ENCODE measurements around the gene RARS2. TPM values are rescaled to one million over a fixed set of nuclear protein-coding genes. Genes with fewer than 3 reads are reported as not detected.
A peak's percentile ranks its signal among the peaks of the same experiment; 100 is the strongest.

The RARS2 gene
- polyA plus RNA-seq, 1 donor = 73.9 TPM

GRCh38 chr6:87583822-87584221 lies 6.0 kb downstream of the RARS2 start:
- peak; percentile 34 to 57 for DNase-seq
- H3K4me1 ChIP-seq (ENCODE audit: control insufficient read depth, insufficient read depth, low read length) = peaks cover 23% of the 10 kb centered on the region
- WGBS (ENCODE audit: insufficient coverage, low lambda C conversion rate) = no CpG with 5 or more reads among the region's 4 CpGs
- H3K4me3 ChIP-seq (ENCODE audit: low read length) = no peak overlapping the region
- H3K36me3 ChIP-seq (ENCODE audit: control insufficient read depth, insufficient read depth, low read length) = peaks cover 22% of the 10 kb centered on the region
- no peaks in the 10 kb centered on the region for H3K27me3 ChIP-seq (ENCODE audit: control insufficient read depth, insufficient read depth, low read length)
- H3K9me3 ChIP-seq (ENCODE audit: control insufficient read depth, low read depth, low read length) = no peaks in the 10 kb centered on the region
- peak overlapping the region; percentile 58 for H3K27ac ChIP-seq (ENCODE audit: low read length)

- H3K4me3 ChIP-seq (ENCODE audit: low read length) = no peak overlapping the region
- H3K27me3 ChIP-seq (ENCODE audit: control insufficient read depth, insufficient read depth, low read length) = no peaks in the 10 kb centered on the region
- no CpG with 5 or more reads among the region's 2 CpGs for WGBS (ENCODE audit: insufficient coverage, low lambda C conversion rate)
- H3K9me3 ChIP-seq (ENCODE audit: control insufficient read depth, low read depth, low read length) = no peaks in the 10 kb centered on the region
- H3K36me3 ChIP-seq (ENCODE audit: control insufficient read depth, insufficient read depth, low read length) = peaks cover 4% of the 10 kb centered on the region
- no peak overlapping the region for H3K27ac ChIP-seq (ENCODE audit: low read length)
- peak in 1 of 2 donors; percentile 26 for DNase-seq
- peaks cover 30% of the 10 kb centered on the region for H3K4me1 ChIP-seq (ENCODE audit: control insufficient read depth, insufficient read depth, low read length)
Observed at GRCh38 chr6:87575423-87575822, 14.4 kb downstream of the RARS2 start.

- H3K9me3 ChIP-seq (ENCODE audit: control insufficient read depth, low read depth, low read length) = no peaks in the 10 kb centered on the region
- no peaks in the 10 kb centered on the region for H3K27me3 ChIP-seq (ENCODE audit: control insufficient read depth, insufficient read depth, low read length)
- no peak overlapping the region for H3K4me3 ChIP-seq (ENCODE audit: low read length)
- DNase-seq = no peak
- no peaks in the 10 kb centered on the region for H3K36me3 ChIP-seq (ENCODE audit: control insufficient read depth, insufficient read depth, low read length)
- peaks cover 29% of the 10 kb centered on the region for H3K4me1 ChIP-seq (ENCODE audit: control insufficient read depth, insufficient read depth, low read length)
- peak overlapping the region; percentile 91 for H3K27ac ChIP-seq (ENCODE audit: low read length)
- WGBS (ENCODE audit: insufficient coverage, low lambda C conversion rate) = 69% methylated on average over 2 of the region's 2 CpGs
Observed at GRCh38 chr6:87574237-87574804, 15.5 kb downstream of the RARS2 start.

GRCh38 chr6:87573307-87574024 lies 16.3 kb downstream of the RARS2 start:
- Histone ChIP-seq H3K9me3 (ENCODE audit: control insufficient read depth, low read depth, low read length) (no peaks in the 10 kb centered on the region), H3K4me3 (ENCODE audit: low read length) (no peak overlapping the region), H3K36me3 (ENCODE audit: control insufficient read depth, insufficient read depth, low read length) (no peaks in the 10 kb centered on the region), H3K27me3 (ENCODE audit: control insufficient read depth, insufficient read depth, low read length) (no peaks in the 10 kb centered on the region), H3K27ac (ENCODE audit: low read length) (peak overlapping the region; percentile 91), H3K4me1 (ENCODE audit: control insufficient read depth, insufficient read depth, low read length) (peaks cover 27% of the 10 kb centered on the region)
- DNase-seq = no peak
- WGBS (ENCODE audit: insufficient coverage, low lambda C conversion rate) = 80% methylated on average over 1 of the region's 5 CpGs

GRCh38 chr6:87572883-87573282 lies 16.9 kb downstream of the RARS2 start:
- 73% methylated on average over 2 of the region's 3 CpGs for WGBS (ENCODE audit: insufficient coverage, low lambda C conversion rate)
- H3K27ac ChIP-seq (ENCODE audit: low read length) = peak overlapping the region; percentile 91
- H3K4me1 ChIP-seq (ENCODE audit: control insufficient read depth, insufficient read depth, low read length) = peaks cover 27% of the 10 kb centered on the region
- H3K4me3 ChIP-seq (ENCODE audit: low read length) = no peak overlapping the region
- DNase-seq = peak in 1 of 2 donors; percentile 56
- H3K36me3 ChIP-seq (ENCODE audit: control insufficient read depth, insufficient read depth, low read length) = no peaks in the 10 kb centered on the region
- H3K27me3 ChIP-seq (ENCODE audit: control insufficient read depth, insufficient read depth, low read length) = no peaks in the 10 kb centered on the region
- no peaks in the 10 kb centered on the region for H3K9me3 ChIP-seq (ENCODE audit: control insufficient read depth, low read depth, low read length)

GRCh38 chr6:87572021-87572420 lies 17.8 kb downstream of the RARS2 start:
- H3K27ac ChIP-seq (ENCODE audit: low read length) = peak overlapping the region; percentile 91
- DNase-seq = peak; percentile 35 to 80
- H3K27me3 ChIP-seq (ENCODE audit: control insufficient read depth, insufficient read depth, low read length) = no peaks in the 10 kb centered on the region
- peaks cover 27% of the 10 kb centered on the region for H3K4me1 ChIP-seq (ENCODE audit: control insufficient read depth, insufficient read depth, low read length)
- WGBS (ENCODE audit: insufficient coverage, low lambda C conversion rate) = 18% methylated on average over 3 of the region's 4 CpGs
- H3K4me3 ChIP-seq (ENCODE audit: low read length) = no peak overlapping the region
- no peaks in the 10 kb centered on the region for H3K36me3 ChIP-seq (ENCODE audit: control insufficient read depth, insufficient read depth, low read length)
- no peaks in the 10 kb centered on the region for H3K9me3 ChIP-seq (ENCODE audit: control insufficient read depth, low read depth, low read length)

GRCh38 chr6:87561017-87561416 lies 28.8 kb downstream of the RARS2 start:
- H3K27ac ChIP-seq (ENCODE audit: low read length) = no peak overlapping the region
- WGBS (ENCODE audit: insufficient coverage, low lambda C conversion rate) = 83% methylated on average over 1 of the region's 1 CpG
- no peak overlapping the region for H3K4me3 ChIP-seq (ENCODE audit: low read length)
- peaks cover 55% of the 10 kb centered on the region for H3K36me3 ChIP-seq (ENCODE audit: control insufficient read depth, insufficient read depth, low read length)
- H3K9me3 ChIP-seq (ENCODE audit: control insufficient read depth, low read depth, low read length) = no peaks in the 10 kb centered on the region
- no peaks in the 10 kb centered on the region for H3K27me3 ChIP-seq (ENCODE audit: control insufficient read depth, insufficient read depth, low read length)
- no peaks in the 10 kb centered on the region for H3K4me1 ChIP-seq (ENCODE audit: control insufficient read depth, insufficient read depth, low read length)
- DNase-seq = no peak

GRCh38 chr6:87558446-87558845 lies 31.3 kb downstream of the RARS2 start:
- H3K4me1 ChIP-seq (ENCODE audit: control insufficient read depth, insufficient read depth, low read length) = no peaks in the 10 kb centered on the region
- H3K27ac ChIP-seq (ENCODE audit: low read length) = no peak overlapping the region
- H3K36me3 ChIP-seq (ENCODE audit: control insufficient read depth, insufficient read depth, low read length) = peaks cover 52% of the 10 kb centered on the region
- H3K4me3 ChIP-seq (ENCODE audit: low read length) = no peak overlapping the region
- H3K9me3 ChIP-seq (ENCODE audit: control insufficient read depth, low read depth, low read length) = no peaks in the 10 kb centered on the region
- no peaks in the 10 kb centered on the region for H3K27me3 ChIP-seq (ENCODE audit: control insufficient read depth, insufficient read depth, low read length)
- no peak for DNase-seq

GRCh38 chr6:87555506-87555905 lies 34.3 kb downstream of the RARS2 start:
- Histone ChIP-seq H3K4me1 (ENCODE audit: control insufficient read depth, insufficient read depth, low read length) (no peaks in the 10 kb centered on the region), H3K9me3 (ENCODE audit: control insufficient read depth, low read depth, low read length) (no peaks in the 10 kb centered on the region), H3K27me3 (ENCODE audit: control insufficient read depth, insufficient read depth, low read length) (no peaks in the 10 kb centered on the region), H3K27ac (ENCODE audit: low read length) (no peak overlapping the region), H3K36me3 (ENCODE audit: control insufficient read depth, insufficient read depth, low read length) (peaks cover 45% of the 10 kb centered on the region), H3K4me3 (ENCODE audit: low read length) (no peak overlapping the region)
- DNase-seq = no peak

GRCh38 chr6:87553159-87553765 lies 36.5 kb downstream of the RARS2 start:
- Histone ChIP-seq H3K4me3 (ENCODE audit: low read length) (no peak overlapping the region), H3K9me3 (ENCODE audit: control insufficient read depth, low read depth, low read length) (no peaks in the 10 kb centered on the region), H3K27ac (ENCODE audit: low read length) (no peak overlapping the region), H3K36me3 (ENCODE audit: control insufficient read depth, insufficient read depth, low read length) (peaks cover 42% of the 10 kb centered on the region), H3K27me3 (ENCODE audit: control insufficient read depth, insufficient read depth, low read length) (no peaks in the 10 kb centered on the region), H3K4me1 (ENCODE audit: control insufficient read depth, insufficient read depth, low read length) (no peaks in the 10 kb centered on the region)
- no peak for DNase-seq
- no CpG with 5 or more reads among the region's 4 CpGs for whole genome bisulfite sequencing (ENCODE audit: insufficient coverage, low lambda C conversion rate)
